Measurements from ENCODE around the gene LY6G6C. TPM values are rescaled to one million over a fixed set of nuclear protein-coding genes. Genes with fewer than 3 reads are reported as not detected.

LY6G6C gene
- total and polyA plus RNA-seq, 4 experiments from 2014 or later, result not detected

GRCh38 chr6:31727034-31727716, 5.6 kb upstream of the LY6G6C start:
- Mint-ChIP-seq H3K36me3 (peaks cover 20 to 25% of the 10 kb centered on the region in 2 donors), H3K4me3 (peak overlapping the region in 6 of 8 donors; percentile 44 to 74 (median 56)), H3K9me3 (no peaks in the 10 kb centered on the region), H3K4me1 (peaks cover 21 to 59% (median 32%) of the 10 kb centered on the region in 4 donors), H3K27ac (peak overlapping the region in 6 of 7 donors; percentile 37 to 86 (median 72)), H3K27me3 (no peaks in the 10 kb centered on the region)
- H3K36me3 ChIP-seq (ENCODE audit: insufficient read depth, low read length), result peaks cover 16% of the 10 kb centered on the region
- intact Hi-C loops (cut with micrococcal nuclease), result no loop called here
- H3K27me3 ChIP-seq (ENCODE audit: insufficient read depth, low read length), result no peaks in the 10 kb centered on the region
- ChIA-PET POLR2A (ENCODE audit: partially characterized antibody) (interaction anchor here (0.5 to 7.6 kb wide), 9 partner anchors 11 to 162 kb away, joined by 3 to 77 read pairs (median 4); partner anchors contain the start of genes ABHD16A, CLIC1, HSPA1B and LY6G6D), CTCF (ENCODE audit: partially characterized antibody) (interaction anchor here (1.0 to 17.2 kb wide), 9 partner anchors 12 to 112 kb away, joined by 3 to 173 read pairs (median 7); partner anchors contain the start of genes HSPA1B, MSH5 and VWA7)
- H3K9me3 ChIP-seq (ENCODE audit: control insufficient read depth in 1 of 2, low read length in 2 of 2), result no peaks in the 10 kb centered on the region
- no peak overlapping the region for H3K27ac ChIP-seq (ENCODE audit: low read depth, low read length)
- peaks cover 50% of the 10 kb centered on the region for H3K4me1 ChIP-seq (ENCODE audit: insufficient read depth, low read length)
- DNase-seq, result no peak
- H3K4me3 ChIP-seq (ENCODE audit: low read length in 2 of 2), result no peak overlapping the region

- POLR2A ChIA-PET (ENCODE audit: partially characterized antibody), result interaction anchor here (1.0 to 7.6 kb wide), 3 partner anchors 12 to 92 kb away, joined by 3 to 77 read pairs (median 5); partner anchors contain the start of genes CLIC1 and MSH5
- Histone ChIP-seq H3K36me3 (ENCODE audit: insufficient read depth, low read length) (peaks cover 4% of the 10 kb centered on the region), H3K4me1 (ENCODE audit: insufficient read depth, low read length) (peaks cover 43% of the 10 kb centered on the region), H3K27me3 (ENCODE audit: insufficient read depth, low read length) (no peaks in the 10 kb centered on the region), H3K27ac (ENCODE audit: low read depth, low read length) (no peak overlapping the region), H3K4me3 (ENCODE audit: low read length in 2 of 2) (no peak overlapping the region), H3K9me3 (ENCODE audit: control insufficient read depth in 1 of 2, low read length in 2 of 2) (no peaks in the 10 kb centered on the region)
- intact Hi-C loops (cut with micrococcal nuclease), result no loop called here
- peak overlapping the region in 5 of 7 donors; percentile 12 to 63 (median 53) for H3K27ac Mint-ChIP-seq
- CTCF ChIA-PET (ENCODE audit: partially characterized antibody), result interaction anchor here (1.0 to 17.2 kb wide), 6 partner anchors 31 to 128 kb away, joined by 3 to 173 read pairs (median 3); partner anchors contain the start of genes VARS1 and VWA7
- no peak overlapping the region for H3K4me3 Mint-ChIP-seq
- peaks cover 19 to 55% (median 32%) of the 10 kb centered on the region in 4 donors for H3K4me1 Mint-ChIP-seq
- no peaks in the 10 kb centered on the region for H3K9me3 Mint-ChIP-seq
- no peak for DNase-seq
- H3K27me3 Mint-ChIP-seq, result peaks cover 0 to 2% of the 10 kb centered on the region in 2 donors
- peaks cover 10 to 12% of the 10 kb centered on the region in 2 donors for H3K36me3 Mint-ChIP-seq
Measured at GRCh38 chr6:31725502-31726350, 4.2 kb upstream of the LY6G6C start.

GRCh38 chr6:31723980-31724691, 2.6 kb upstream of the LY6G6C start:
- Mint-ChIP-seq H3K36me3 (peaks cover 0 to 4% of the 10 kb centered on the region in 2 donors), H3K4me1 (peaks cover 12 to 41% (median 21%) of the 10 kb centered on the region in 4 donors), H3K27ac (peak overlapping the region in 2 of 7 donors; percentile 32 to 65), H3K9me3 (no peaks in the 10 kb centered on the region), H3K27me3 (peaks cover 0 to 2% of the 10 kb centered on the region in 2 donors), H3K4me3 (no peak overlapping the region)
- Histone ChIP-seq H3K4me1 (ENCODE audit: insufficient read depth, low read length) (peaks cover 34% of the 10 kb centered on the region), H3K4me3 (ENCODE audit: low read length in 2 of 2) (no peak overlapping the region), H3K9me3 (ENCODE audit: control insufficient read depth in 1 of 2, low read length in 2 of 2) (no peaks in the 10 kb centered on the region), H3K36me3 (ENCODE audit: insufficient read depth, low read length) (no peaks in the 10 kb centered on the region), H3K27ac (ENCODE audit: low read depth, low read length) (no peak overlapping the region), H3K27me3 (ENCODE audit: insufficient read depth, low read length) (no peaks in the 10 kb centered on the region)
- ChIA-PET POLR2A (ENCODE audit: partially characterized antibody) (interaction anchor here (1.0 to 7.6 kb wide), 2 partner anchors 14 to 93 kb away, joined by 3 to 77 read pairs; partner anchors contain the start of genes CLIC1 and MSH5), CTCF (ENCODE audit: partially characterized antibody) (interaction anchor here (1.0 to 1.6 kb wide), 2 partner anchors 72 to 106 kb away, joined by 3 to 4 read pairs; partner anchors contain the start of gene VARS1)
- intact Hi-C loops (cut with micrococcal nuclease), result no loop called here
- no peak for DNase-seq

GRCh38 chr6:31723245-31723979, 1.9 kb upstream of the LY6G6C start, which contains the start of gene MPIG6B:
Gene MPIG6B (plus strand): TSS chr6:31723373. CDS start chr6:31723384, 11 bp downstream.
- H3K4me3 ChIP-seq (ENCODE audit: low read length in 2 of 2), result no peak within 1 kb of the TSS
- ChIA-PET POLR2A (ENCODE audit: partially characterized antibody) (interaction anchor here (1.0 kb wide), 1 partner anchor 91 kb away, joined by 4 read pairs; no protein-coding TSS in a partner anchor), CTCF (ENCODE audit: partially characterized antibody) (interaction anchor here (1.1 to 1.6 kb wide), 4 partner anchors 9 to 107 kb away, joined by 3 to 4 read pairs (median 3); no protein-coding TSS in a partner anchor)
- Mint-ChIP-seq H3K4me3 (no peak within 1 kb of the TSS), H3K4me1 (peaks cover 11 to 34% (median 19%) of the 10 kb centered on the region in 4 donors), H3K36me3 (peaks cover 0 to 4% of the 10 kb centered on the region in 2 donors), H3K9me3 (no peaks in the 10 kb centered on the region), H3K27me3 (peaks cover 0 to 2% of the 10 kb centered on the region in 2 donors), H3K27ac (peak within 1 kb of the TSS in 1 of 7 donors; percentile 32)
- intact Hi-C loops (cut with micrococcal nuclease), result no loop called here
- H3K36me3 ChIP-seq (ENCODE audit: insufficient read depth, low read length), result no peaks in the 10 kb centered on the region
- no peaks in the 10 kb centered on the region for H3K9me3 ChIP-seq (ENCODE audit: control insufficient read depth in 1 of 2, low read length in 2 of 2)
- DNase-seq, result no peak
- H3K27me3 ChIP-seq (ENCODE audit: insufficient read depth, low read length), result no peaks in the 10 kb centered on the region
- no peak within 1 kb of the TSS for H3K27ac ChIP-seq (ENCODE audit: low read depth, low read length)
- peaks cover 27% of the 10 kb centered on the region for H3K4me1 ChIP-seq (ENCODE audit: insufficient read depth, low read length)

GRCh38 chr6:31722173-31722572, 627 bp upstream of the LY6G6C start:
- intact Hi-C loops (cut with micrococcal nuclease), result no loop called here
- Mint-ChIP-seq H3K27ac (no peak overlapping the region), H3K4me3 (no peak overlapping the region), H3K36me3 (peaks cover 0 to 4% of the 10 kb centered on the region in 2 donors), H3K4me1 (peaks cover 6 to 22% (median 13%) of the 10 kb centered on the region in 4 donors), H3K9me3 (no peaks in the 10 kb centered on the region), H3K27me3 (peaks cover 0 to 2% of the 10 kb centered on the region in 2 donors)
- Histone ChIP-seq H3K4me1 (ENCODE audit: insufficient read depth, low read length) (peaks cover 16% of the 10 kb centered on the region), H3K27me3 (ENCODE audit: insufficient read depth, low read length) (no peaks in the 10 kb centered on the region), H3K36me3 (ENCODE audit: insufficient read depth, low read length) (no peaks in the 10 kb centered on the region), H3K27ac (ENCODE audit: low read depth, low read length) (no peak overlapping the region), H3K9me3 (ENCODE audit: control insufficient read depth in 1 of 2, low read length in 2 of 2) (no peaks in the 10 kb centered on the region), H3K4me3 (ENCODE audit: low read length in 2 of 2) (no peak overlapping the region)
- CTCF ChIA-PET (ENCODE audit: partially characterized antibody), result interaction anchor here (1.1 to 1.6 kb wide), 2 partner anchors 48 to 108 kb away, joined by 3 to 4 read pairs; no protein-coding TSS in a partner anchor
- DNase-seq, result no peak
- POLR2A ChIA-PET (ENCODE audit: partially characterized antibody), result interaction anchor here (1.0 kb wide), 1 partner anchor 92 kb away, joined by 4 read pairs; no protein-coding TSS in a partner anchor
